K562 (cell line): ENCODE measurements around the gene MAGEL2. TPM values are rescaled to one million over a fixed set of nuclear protein-coding genes. Genes with fewer than 3 reads are reported as not detected.

ENCODE experiments used
- ATAC-seq: fragments of 200-7000 bp; cut with Tn5 transposase; 3 replicates; pipeline ENCODE4 v1.9.1; 2020; ENCODE audit warnings: moderate library complexity
- BruUV-seq: library from RNA; stranded (reverse); fragments of 400-500 nt; replicated peaks from 2 replicates; lab custom pipeline; 2021; lab: Mats Ljungman, UMichigan
- CTCF ChIA-PET: fragments of 300-600 bp; formaldehyde crosslinking; extraction: SDS; loops from one replicate; lab custom pipeline; 2021; ENCODE audit warnings: low intra/inter-chr PET ratio; lab: Yijun Ruan, JAX
- POLR2A ChIA-PET: fragments of 300-600, 350-650 bp; sonication (Branson Sonifier 250); formaldehyde crosslinking; extraction: SDS; loops from one replicate; lab custom pipeline; 2021; ENCODE audit warnings: antibody characterized with exemption, inconsistent platforms; lab: Yijun Ruan, JAX
- DNase-seq, 4 experiments: peaks; one replicate each; pipeline versions ENCODE4 v3.0.0 to v3.0.0-alpha.2; 2011 to 2018; ENCODE audit warnings: low spot score in 3 of 4, mixed read lengths in 3 of 4; ENCODE audit errors: extremely low read depth in 1 of 4
- FAIRE-seq: peaks from 2 replicates; lab custom pipeline; 2011; peaks lifted over from hg19 to GRCh38; lab: Jason Lieb, UNC
- H2AFZ ChIP-seq: 2 replicates; pipeline ENCODE4 v1.6.0; 2011; ENCODE audit warnings: low read depth, low read length, control low read depth, inconsistent platforms
- H3K27ac ChIP-seq: fragments of 200-600 bp; 3 replicates; pipeline ENCODE4 v1.8.0; 2011; ENCODE audit warnings: low read depth, mild to moderate bottlenecking, control low read depth, inconsistent platforms, low read length, moderate library complexity, mixed read lengths; ENCODE audit errors: extremely low read depth
- H3K27me3 ChIP-seq, 2 experiments: fragments of 300-600 bp in 1 of 2; 2 replicates in 1 of 2; 3 replicates in 1 of 2; pipeline versions ENCODE4 v1.6.0 to v1.8.0; 2011; ENCODE audit warnings: inconsistent platforms in 2 of 2, low read length in 2 of 2, mild to moderate bottlenecking in 1 of 2, mixed read lengths in 1 of 2, moderate library complexity in 1 of 2; ENCODE audit not compliant: control insufficient read depth in 2 of 2, insufficient read depth in 2 of 2
- H3K36me3 ChIP-seq: fragments of 300-600 bp; 3 replicates; pipeline ENCODE4 v1.8.0; 2011; ENCODE audit warnings: mild to moderate bottlenecking, low read length, inconsistent platforms; ENCODE audit not compliant: control insufficient read depth, insufficient read depth
- H3K4me1 ChIP-seq, 2 experiments: fragments of 200-600 bp in 1 of 2; replicated peaks in 1 of 2; 2 replicates in 1 of 2; 3 replicates in 1 of 2; pipeline versions ENCODE4 v1.5.1 to v1.8.0; 2011; ENCODE audit warnings: inconsistent platforms in 2 of 2, low read length in 2 of 2, mild to moderate bottlenecking in 1 of 2, mixed read lengths in 1 of 2, moderate library complexity in 1 of 2; ENCODE audit not compliant: control insufficient read depth in 2 of 2, insufficient read depth in 2 of 2
- H3K4me2 ChIP-seq: 2 replicates; pipeline ENCODE4 v1.6.1; 2011; ENCODE audit warnings: low read length, control low read depth, inconsistent platforms, mixed read lengths; ENCODE audit not compliant: insufficient read depth
- H3K4me3 ChIP-seq: fragments of 200-600 bp; sonication (generic), shearing (Covaris generic); 2 replicates; pipeline ENCODE4 v1.5.1; 2016; ENCODE audit warnings: control low read depth, inconsistent platforms
- H3K79me2 ChIP-seq: fragments of 200-600 bp; 3 replicates; pipeline ENCODE4 v1.8.0; 2011; ENCODE audit warnings: low read length, inconsistent platforms; ENCODE audit not compliant: control insufficient read depth, insufficient read depth
- H3K9ac ChIP-seq, 2 experiments: 2 replicates each; pipeline versions ENCODE4 v1.6.0 to v1.6.1; 2011; ENCODE audit warnings: low read depth in 2 of 2, low read length in 2 of 2, control low read depth in 1 of 2, inconsistent platforms in 1 of 2, mild to moderate bottlenecking in 1 of 2, mixed read lengths in 1 of 2; ENCODE audit not compliant: insufficient read depth in 1 of 2
- H3K9me1 ChIP-seq: one replicate; pipeline ENCODE4 v1.6.0; 2011; ENCODE audit warnings: inconsistent platforms, mild to moderate bottlenecking, low read length, moderate library complexity; ENCODE audit not compliant: control insufficient read depth, insufficient read depth
- H3K9me3 ChIP-seq: replicated peaks from 2 replicates; pipeline ENCODE4 v1.5.1; 2011; ENCODE audit warnings: low read depth, low read length, inconsistent platforms; ENCODE audit not compliant: control insufficient read depth, insufficient read depth
- H4K20me1 ChIP-seq: replicated peaks from 2 replicates; pipeline ENCODE4 v1.6.1; 2011; ENCODE audit warnings: low read length, inconsistent platforms, mixed read lengths; ENCODE audit not compliant: control insufficient read depth, insufficient read depth
- ATF1 ChIP-seq, 2 experiments: fragments of 450-650 bp in 1 of 2; IDR thresholded peaks; 2 replicates each; pipeline ENCODE4 v1.6.1; 2016; ENCODE audit warnings: missing compliant biosample characterization in 1 of 2, missing genetic modification characterization in 1 of 2
- CREBBP ChIP-seq: IDR thresholded peaks from one replicate; pipeline ENCODE4 v1.6.1; 2012; ENCODE audit warnings: low read depth, mild to moderate bottlenecking, control low read depth, inconsistent platforms, low read length
- FOXA3 ChIP-seq, 2 experiments: fragments of 450-650 bp in 1 of 2; sonication (generic) in 1 of 2; formaldehyde crosslinking; IDR thresholded peaks in 1 of 2; conservative IDR thresholded peaks in 1 of 2; 2 replicates each; pipeline versions ENCODE4 v1.4.0 to v1.8.0; 2020 to 2022; ENCODE audit warnings: mild to moderate bottlenecking in 2 of 2, missing genetic modification reagents in 1 of 2
- HMGN3 ChIP-seq: IDR thresholded peaks from 2 replicates; pipeline ENCODE4 v1.6.1; 2011; ENCODE audit warnings: borderline replicate concordance, low read depth, mild to moderate bottlenecking, mixed read lengths, low read length; ENCODE audit not compliant: insufficient read length; ENCODE audit errors: extremely low read depth
- RBM25 ChIP-seq: fragments of 200-400 bp; formaldehyde crosslinking; IDR thresholded peaks from 2 replicates; pipeline ENCODE4 v1.6.1; 2018; ENCODE audit warnings: low read length, low read depth, moderate library complexity; ENCODE audit not compliant: severe bottlenecking
- TAF15 ChIP-seq: fragments of 200-400 bp; formaldehyde crosslinking; IDR thresholded peaks from 2 replicates; pipeline ENCODE4 v1.6.1; 2017; ENCODE audit warnings: mild to moderate bottlenecking, low read depth, low read length, moderate library complexity
- WGBS: fragments of 100-300 bp; shearing (Covaris generic); methylation state at CpG from one replicate; pipeline ENCODE4 v1.1.6; 2016; ENCODE audit warnings: low coverage, mixed read lengths; ENCODE audit not compliant: insufficient coverage; ENCODE audit errors: missing lambda C conversion rate; 5-methylcytosine and 5-hydroxymethylcytosine counted together
- in situ Hi-C: fragments of 300-500 bp; cut with MboI; formaldehyde crosslinking; loops from 4 replicates; pipeline ENCODE4 v1.15.0; 2018; ENCODE audit warnings: inconsistent platforms, mixed read lengths
- intact Hi-C: fragments of 100-400 bp; cut with micrococcal nuclease; formaldehyde crosslinking; loops from 2 replicates; pipeline ENCODE4 v1.14.2; 2022
- polyA plus RNA-seq, 8 experiments: library from polyadenylated mRNA; depleted of rRNA in 4 of 8; stranded (reverse) in 5 of 8; unstranded in 3 of 8; fragments of >200 nt; fragmentation: Nextera tagmentation in 2 of 8; fragmentation: Illumina TruSeq in 1 of 8; extraction: Ambion mirVana in 2 of 8; extraction: Trizol in 1 of 8; gene quantifications; 2 replicates each; pipeline versions ENCODE4 v1.2.1 to v1.2.3, GENCODE V29; 2011 to 2014; ENCODE audit warnings: inconsistent platforms in 1 of 8, missing spikeins in 1 of 8
- total RNA-seq, 7 experiments: library from RNA; depleted of rRNA in 6 of 7; stranded (reverse); fragments of >200 nt in 6 of 7; fragmentation: Illumina TruSeq in 2 of 7; extraction: Trizol in 2 of 7; gene quantifications; 2 replicates each; pipeline versions ENCODE4 v1.2.1 to v1.2.3, GENCODE V29; 2011 to 2021; ENCODE audit warnings: low replicate concordance in 1 of 7
- TF ChIP-seq, protein P1 (sequence below): fragments of 450-650 bp; IDR thresholded peaks from 2 replicates; pipeline ENCODE4 v1.6.1; 2016; ENCODE audit warnings: low read depth, mild to moderate bottlenecking, moderate library complexity

MAGEL2 gene
- total and polyA plus RNA-seq, 9 of the 15 experiments (the other 6 are each of a cell fraction or from before 2014, with no cell fraction given): not detected

DNA sequence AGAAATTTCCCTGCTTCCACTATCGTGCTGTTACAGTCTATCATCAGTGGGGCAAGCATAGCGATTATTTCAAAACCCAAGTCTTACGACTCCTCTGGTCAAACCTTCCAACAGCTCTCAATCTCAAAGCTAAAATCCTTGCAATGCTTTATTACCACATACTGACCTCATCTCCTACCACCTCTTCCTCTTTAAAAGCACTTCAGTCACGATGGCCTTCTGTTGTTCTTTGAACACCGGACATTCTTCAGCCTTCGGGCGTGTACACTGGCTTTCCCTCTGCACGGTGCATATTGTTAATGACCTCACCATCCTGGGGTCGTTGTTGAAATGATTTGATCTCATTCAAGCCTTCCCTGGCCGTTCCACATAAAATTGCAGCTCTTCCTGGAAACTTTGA lies 31.1 kb downstream of the MAGEL2 start:
- Histone ChIP-seq H3K27ac (no peak overlapping the region), H3K9me1 (no peaks in the 10 kb centered on the region), H3K4me3 (no peak overlapping the region), H2AFZ (no peak overlapping the region), H3K36me3 (no peaks in the 10 kb centered on the region), H3K9ac (no peak overlapping the region), H3K4me2 (no peak overlapping the region), H3K27me3 (no peaks in the 10 kb centered on the region; a peak in 1 of 5 replicates), H4K20me1 (no peaks in the 10 kb centered on the region), H3K79me2 (no peaks in the 10 kb centered on the region), H3K9me3 (no peaks in the 10 kb centered on the region), H3K4me1 (no peaks in the 10 kb centered on the region; a peak in 1 of 5 replicates)
- in situ Hi-C loops (no loop called here), intact Hi-C loops (no loop called here)
- FAIRE-seq (no peak), DNase-seq (no peak), ATAC-seq (no peak)
- ChIA-PET POLR2A (no interaction called here), CTCF (no interaction called here)
- no TSS peak for BruUV-seq
- TF ChIP-seq ATF1 (CRISPR knock-in tag; IDR thresholded peaks at IDR 0.05): no peak
- TF ChIP-seq ATF1 (tag; IDR thresholded peaks at IDR 0.05): no peak
- no peak for TF ChIP-seq TAF15
- TF ChIP-seq CREBBP: no peak
- TF ChIP-seq, protein P1, sequence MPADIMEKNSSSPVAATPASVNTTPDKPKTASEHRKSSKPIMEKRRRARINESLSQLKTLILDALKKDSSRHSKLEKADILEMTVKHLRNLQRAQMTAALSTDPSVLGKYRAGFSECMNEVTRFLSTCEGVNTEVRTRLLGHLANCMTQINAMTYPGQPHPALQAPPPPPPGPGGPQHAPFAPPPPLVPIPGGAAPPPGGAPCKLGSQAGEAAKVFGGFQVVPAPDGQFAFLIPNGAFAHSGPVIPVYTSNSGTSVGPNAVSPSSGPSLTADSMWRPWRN: no peak
- no peak for TF ChIP-seq RBM25
- no peak for TF ChIP-seq FOXA3 (CRISPR knock-in tag; conservative IDR thresholded peaks at IDR 0.05 in 1 of 2, IDR thresholded peaks at IDR 0.05 in 1 of 2)
- TF ChIP-seq HMGN3: no peak
- 2% methylated on average over 10 of the region's 10 CpGs for WGBS
